Measurements from ENCODE around the gene ATP5MC2.

Gene ATP5MC2

GRCh38 chr12:53617700-53618099, 58.2 kb downstream of the ATP5MC2 start:
- TF ChIP-seq CTCF (conservative IDR thresholded peaks at IDR 0.05): no peak
- H3K27ac ChIP-seq: no peak overlapping the region

GRCh38 chr12:53616950-53617349, 58.9 kb downstream of the ATP5MC2 start:
- no peak overlapping the region for H3K27ac ChIP-seq
- TF ChIP-seq CTCF (conservative IDR thresholded peaks at IDR 0.05): no peak
